EH (cell line): Measurements from ENCODE around the gene SCP2.

Experiments used
- DNase-seq: peaks from one replicate; pipeline ENCODE4 v3.0.0-alpha.2; 2015; ENCODE audit warnings: low read depth

The SCP2 gene

GRCh38 chr1:53067886-53068285 is 140.8 kb downstream of the SCP2 start:
- no peak for DNase-seq

GRCh38 chr1:53068314-53069099 is 141.4 kb downstream of the SCP2 start:
- no peak for DNase-seq

- DNase-seq, result no peak
These were observed 142.2 kb downstream of the SCP2 start for GRCh38 chr1:53069265-53069662.

- DNase-seq, result no peak
These were observed 142.7 kb downstream of the SCP2 start for GRCh38 chr1:53069663-53070327.

GRCh38 chr1:53070621-53071020 is 143.5 kb downstream of the SCP2 start:
- DNase-seq, result no peak

- DNase-seq, result no peak
These were observed 144.2 kb downstream of the SCP2 start for GRCh38 chr1:53071167-53071865.

- no peak for DNase-seq
These were observed 144.8 kb downstream of the SCP2 start for GRCh38 chr1:53071915-53072314.

- DNase-seq, result no peak
These were observed 146.2 kb downstream of the SCP2 start for GRCh38 chr1:53073287-53073686.

- DNase-seq, result no peak
These were observed 146.8 kb downstream of the SCP2 start for GRCh38 chr1:53073868-53074311.

- DNase-seq, result no peak
These were observed 147.5 kb downstream of the SCP2 start for GRCh38 chr1:53074313-53075154.

GRCh38 chr1:53075206-53075605 is 148.1 kb downstream of the SCP2 start:
- DNase-seq, result no peak

- no peak for DNase-seq
These were observed 148.7 kb downstream of the SCP2 start for GRCh38 chr1:53075761-53076163.

- no peak for DNase-seq
These were observed 149.1 kb downstream of the SCP2 start for GRCh38 chr1:53076165-53076564.

GRCh38 chr1:53076721-53077598 is 149.9 kb downstream of the SCP2 start:
- DNase-seq, result no peak

GRCh38 chr1:53077599-53077965 is 150.5 kb downstream of the SCP2 start:
- DNase-seq, result no peak

- DNase-seq, result no peak
These were observed 151.4 kb downstream of the SCP2 start for GRCh38 chr1:53078333-53079101.

- DNase-seq, result no peak
These were observed 152.2 kb downstream of the SCP2 start for GRCh38 chr1:53079251-53079650.

- DNase-seq, result no peak
These were observed 153.0 kb downstream of the SCP2 start for GRCh38 chr1:53080041-53080440.

GRCh38 chr1:53080769-53081168 is 153.7 kb downstream of the SCP2 start:
- DNase-seq, result no peak

GRCh38 chr1:53081384-53082066 is 154.4 kb downstream of the SCP2 start:
- no peak for DNase-seq
